NCI-H460 (cell line): Measurements from ENCODE around the gene SCGB3A1. TPM values are rescaled to one million over a fixed set of nuclear protein-coding genes. Genes with fewer than 3 reads are reported as not detected.

Experiments used
- DNase-seq: peaks from one replicate; pipeline ENCODE4 v3.0.0-alpha.2; 2016; ENCODE audit warnings: low read depth; ENCODE audit errors: extremely low read depth
- polyA plus RNA-seq: library from polyadenylated mRNA; depleted of rRNA; stranded (reverse); fragments of >200 nt; gene quantifications from 2 replicates; pipeline ENCODE4 v1.2.3, GENCODE V29; 2014; cell fraction: nucleus; rRNA removed
- total RNA-seq: library from RNA; depleted of rRNA; stranded (reverse); fragments of >200 nt; shearing (Covaris generic); gene quantifications from 2 replicates; pipeline ENCODE4 v1.2.3, GENCODE V29; 2014; rRNA removed

The SCGB3A1 gene, protein sequence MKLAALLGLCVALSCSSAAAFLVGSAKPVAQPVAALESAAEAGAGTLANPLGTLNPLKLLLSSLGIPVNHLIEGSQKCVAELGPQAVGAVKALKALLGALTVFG
- total RNA-seq = not detected in 2 replicates
- polyA plus RNA-seq = not detected in 2 replicates

DNA sequence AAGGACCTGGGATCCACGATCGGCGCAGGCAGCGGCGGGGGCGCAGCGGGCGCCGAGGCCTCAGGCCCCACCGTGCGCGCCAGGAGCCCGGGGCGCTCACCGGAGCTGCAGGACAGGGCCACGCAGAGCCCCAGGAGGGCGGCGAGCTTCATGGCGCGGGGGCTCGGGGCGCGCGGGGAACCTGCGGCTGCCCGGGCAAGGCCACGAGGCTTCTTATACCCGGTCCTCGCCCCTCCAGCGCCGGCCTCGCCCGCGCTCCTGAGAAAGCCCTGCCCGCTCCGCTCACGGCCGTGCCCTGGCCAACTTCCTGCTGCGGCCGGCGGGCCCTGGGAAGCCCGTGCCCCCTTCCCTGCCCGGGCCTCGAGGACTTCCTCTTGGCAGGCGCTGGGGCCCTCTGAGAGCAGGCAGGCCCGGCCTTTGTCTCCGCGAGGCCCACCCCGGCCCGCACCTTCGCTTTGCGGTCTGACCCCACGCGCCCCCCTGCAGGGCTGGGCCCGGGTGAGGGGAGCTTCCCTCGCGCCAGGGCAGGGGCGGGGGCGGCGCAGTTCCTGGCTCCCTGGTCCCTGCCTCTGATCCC lies at the start of gene SCGB3A1:
SCGB3A1 (minus strand) TSS at position 189 of the 577 bp plus-strand sequence; CDS start at position 152, 37 bp downstream.
- no peak for DNase-seq

DNA sequence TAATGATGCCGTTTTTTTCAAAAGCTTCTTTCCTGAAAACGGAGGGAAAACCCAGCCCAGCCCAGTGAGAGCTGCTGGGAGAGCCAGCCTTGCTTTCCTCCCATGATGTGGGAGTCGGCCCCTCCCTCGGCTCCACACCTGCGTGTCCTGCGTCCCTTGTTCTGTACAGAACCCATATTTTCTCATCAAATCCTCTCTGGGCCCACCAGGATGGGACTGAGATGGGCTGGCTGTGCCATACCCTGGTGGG lies 49.2 kb upstream of the SCGB3A1 start:
- DNase-seq = no peak

DNA sequence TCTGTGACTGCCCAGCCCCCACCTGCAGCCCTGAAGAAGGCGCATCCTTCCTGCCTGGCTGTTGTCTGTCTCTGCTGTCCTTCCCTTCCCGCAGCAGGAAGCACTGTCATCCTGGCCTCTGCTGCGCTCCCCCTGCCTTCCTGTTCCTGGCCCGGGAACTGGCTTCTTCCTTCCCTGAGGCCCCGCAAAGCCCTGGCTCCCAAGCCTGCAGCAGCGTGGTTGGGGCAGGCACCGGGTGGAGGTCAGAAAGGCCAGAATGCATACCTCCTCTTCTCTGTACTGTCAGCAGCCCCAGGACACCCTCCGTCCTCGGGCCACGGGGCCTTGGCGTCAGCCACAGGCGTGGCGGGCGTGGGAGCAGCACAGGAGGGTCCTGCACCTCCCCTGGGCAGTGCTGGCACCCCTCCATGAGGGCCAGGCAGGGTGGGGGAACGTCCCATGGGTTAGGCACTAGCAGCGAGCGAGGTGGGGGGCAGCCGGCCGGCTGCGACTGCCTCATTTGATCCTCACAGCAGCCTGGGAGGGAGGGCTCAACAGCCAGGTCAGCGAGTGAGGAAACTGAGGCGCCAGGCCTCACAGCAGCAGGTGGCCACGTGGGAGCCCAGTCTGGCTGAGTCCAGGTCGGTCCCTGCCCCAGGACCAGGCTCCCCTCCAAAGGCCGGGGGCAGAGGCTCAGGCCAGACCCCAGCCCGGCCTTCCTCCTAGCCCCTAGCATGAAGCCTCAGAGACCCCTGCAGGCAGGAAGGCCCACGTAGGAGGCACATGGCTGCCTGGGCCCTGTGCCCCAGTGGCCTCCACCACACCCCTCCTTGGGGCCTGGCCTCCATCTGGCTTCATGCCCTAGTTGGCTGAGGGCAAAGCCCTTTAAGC lies 48.7 kb upstream of the SCGB3A1 start:
- DNase-seq = no peak

DNA sequence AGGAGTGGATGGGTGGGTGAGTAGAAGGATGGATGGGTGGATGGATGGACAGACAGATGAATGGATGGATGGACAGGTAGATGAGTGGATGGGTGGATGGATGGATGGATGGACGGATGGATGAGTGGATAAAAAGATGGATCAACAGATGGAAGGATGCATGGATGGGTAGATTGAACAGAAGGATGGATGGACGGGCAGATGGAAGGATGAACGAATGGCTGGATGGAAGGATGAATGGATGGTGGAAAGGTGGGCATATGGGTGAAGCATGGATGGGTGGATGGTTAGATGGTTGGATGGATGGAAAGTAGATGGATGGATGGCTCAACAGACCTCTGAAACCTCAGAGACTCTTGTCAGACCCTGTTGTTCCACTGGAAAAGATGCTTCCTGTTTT lies 48.0 kb upstream of the SCGB3A1 start:
- no peak for DNase-seq

DNA sequence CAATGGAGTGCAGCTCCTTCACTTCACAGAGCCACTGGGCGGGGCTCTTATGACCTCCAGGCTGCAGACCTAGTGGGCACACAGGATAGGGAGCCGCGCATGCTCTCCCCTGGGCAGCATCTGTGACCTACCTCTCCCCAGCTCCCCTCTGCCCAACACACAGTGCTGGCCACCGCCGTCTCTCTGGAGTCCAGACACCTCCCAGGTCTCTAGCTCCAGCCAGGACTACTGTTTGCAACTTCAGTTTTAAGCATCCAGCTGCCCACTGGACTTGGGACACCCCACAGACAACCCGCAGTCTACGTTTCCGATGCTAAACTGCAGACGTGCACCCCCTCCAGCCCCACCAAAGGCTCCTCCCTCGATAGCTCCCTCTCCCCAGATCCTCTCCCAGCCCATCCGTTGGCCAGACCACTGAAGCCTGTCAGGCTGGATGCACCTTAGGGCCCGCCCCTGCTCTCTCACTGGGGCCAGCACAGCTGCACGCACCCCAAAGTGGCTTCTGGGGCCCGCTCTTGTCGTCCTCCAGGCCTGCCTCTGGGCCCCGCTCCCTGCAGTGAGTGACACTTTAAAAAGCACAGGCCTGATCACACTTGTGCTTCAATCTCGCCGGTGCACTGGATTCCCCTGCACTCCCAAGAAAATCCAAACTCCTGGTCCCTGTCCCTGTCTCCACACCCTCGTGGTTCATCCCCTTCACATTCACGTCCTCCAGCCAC lies 46.8 kb upstream of the SCGB3A1 start:
- DNase-seq = no peak

DNA sequence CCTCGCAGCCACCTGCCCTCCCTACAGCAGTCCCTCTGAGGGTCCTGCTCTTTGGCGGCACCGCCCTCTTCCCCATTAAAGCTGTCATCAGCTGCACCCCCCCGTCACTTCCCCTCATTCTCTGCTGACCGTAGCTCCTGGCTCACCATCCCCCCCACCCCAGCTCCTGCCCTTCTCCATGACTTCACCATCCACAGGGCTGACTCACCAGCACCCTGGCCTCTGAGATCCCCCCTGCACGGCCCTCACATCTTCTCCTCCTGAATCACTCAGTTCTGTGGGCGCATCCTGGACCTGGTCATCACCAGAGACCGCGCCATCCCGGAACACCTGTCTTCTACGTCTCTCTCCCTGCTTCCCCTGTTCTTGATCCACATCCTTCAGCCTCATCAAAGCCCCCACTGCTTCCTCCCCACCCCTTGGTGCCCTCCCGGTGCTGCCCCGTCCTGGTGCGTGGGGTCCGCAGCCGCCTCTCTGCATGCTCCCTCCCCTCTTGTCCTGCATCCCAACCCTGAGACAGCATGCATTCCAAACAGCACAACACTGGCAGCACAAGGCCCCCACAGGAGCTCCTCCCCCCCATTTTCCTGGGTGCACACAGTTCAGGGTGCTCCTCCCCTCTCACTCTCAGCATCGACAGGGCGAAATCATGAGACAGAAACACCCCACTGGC lies 45.2 kb upstream of the SCGB3A1 start:
- no peak for DNase-seq

DNA sequence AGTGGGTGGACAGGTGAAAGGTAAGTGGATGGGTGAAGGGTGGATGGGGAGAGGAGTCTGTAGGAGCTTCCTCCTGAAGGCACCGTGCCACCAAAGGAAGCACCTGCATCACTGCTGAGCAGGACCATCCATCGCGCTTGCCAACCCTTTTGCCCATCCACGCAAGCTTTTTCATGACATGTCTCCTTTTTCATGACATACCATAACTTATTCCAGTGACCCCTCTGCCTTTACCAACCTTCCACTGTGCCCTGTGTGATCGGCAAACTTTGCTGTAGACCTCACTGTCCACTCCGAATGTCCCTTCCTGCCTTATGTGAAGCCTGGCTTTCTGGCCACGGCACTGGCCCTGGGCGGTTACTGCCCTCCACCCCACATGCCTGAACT lies 44.7 kb upstream of the SCGB3A1 start:
- no peak for DNase-seq

DNA sequence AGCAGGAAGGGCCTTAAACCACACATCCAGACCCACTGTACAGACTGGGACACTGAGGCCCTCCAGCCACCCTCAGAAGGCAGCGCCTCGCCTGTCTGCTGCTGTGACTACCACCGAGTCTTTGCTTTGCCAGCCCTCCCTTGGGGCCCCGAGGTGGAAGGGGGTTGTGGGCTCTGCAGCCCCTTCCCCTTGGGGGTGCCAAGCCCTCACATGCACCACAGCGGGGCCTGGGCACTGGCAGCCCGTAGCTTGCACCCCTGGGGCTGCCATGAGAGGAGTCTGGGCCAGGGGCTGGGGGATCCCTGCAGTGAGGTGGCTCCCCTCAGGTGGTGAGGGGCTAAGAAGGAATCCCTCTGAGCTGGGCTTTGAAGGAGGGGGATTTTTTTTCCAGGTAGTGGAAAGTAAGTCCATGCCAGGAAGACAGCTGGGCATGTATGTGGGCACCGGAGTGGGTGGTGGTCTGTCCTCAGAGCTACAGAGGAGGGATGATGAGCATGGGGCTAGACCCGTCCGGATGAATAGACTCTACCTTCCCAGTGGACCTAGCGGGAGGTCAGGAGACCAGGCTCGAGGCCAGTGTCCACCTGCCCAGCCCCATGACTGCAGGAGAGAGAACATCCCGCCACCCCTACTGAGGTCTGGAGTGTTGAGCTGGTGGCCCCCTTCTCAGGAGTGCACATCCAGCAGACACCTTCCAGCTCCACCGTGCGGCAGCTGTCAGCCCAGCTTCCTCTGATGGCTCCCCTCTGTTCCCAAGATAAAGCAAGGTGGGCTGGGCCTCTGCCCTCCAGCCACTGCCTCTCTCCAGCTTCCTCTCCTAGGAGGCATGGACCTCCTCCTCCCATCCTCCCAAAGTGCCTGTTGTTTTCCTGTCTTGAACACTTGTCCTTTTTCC lies 42.2 kb upstream of the SCGB3A1 start:
- DNase-seq = no peak

DNA sequence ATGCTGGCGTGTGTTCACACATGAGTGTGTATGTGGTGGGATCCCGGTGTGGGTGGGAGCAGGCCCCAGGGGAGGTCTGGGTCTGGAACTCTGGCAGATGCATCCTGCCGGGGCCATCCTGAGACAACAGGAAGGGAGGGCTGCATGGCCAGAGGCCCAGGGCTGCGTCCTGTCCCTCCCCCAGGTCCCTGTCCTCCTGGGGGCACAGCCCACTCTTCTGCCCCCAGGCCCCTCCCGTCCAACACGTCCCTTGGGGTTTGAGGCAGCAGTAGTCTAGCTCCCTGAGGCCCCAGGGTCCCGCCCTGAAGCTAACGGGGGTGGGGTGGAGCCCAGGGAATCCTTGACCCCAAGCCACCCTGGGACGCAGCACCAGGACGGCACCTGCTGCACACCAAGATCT lies 41.5 kb upstream of the SCGB3A1 start:
- DNase-seq = no peak

DNA sequence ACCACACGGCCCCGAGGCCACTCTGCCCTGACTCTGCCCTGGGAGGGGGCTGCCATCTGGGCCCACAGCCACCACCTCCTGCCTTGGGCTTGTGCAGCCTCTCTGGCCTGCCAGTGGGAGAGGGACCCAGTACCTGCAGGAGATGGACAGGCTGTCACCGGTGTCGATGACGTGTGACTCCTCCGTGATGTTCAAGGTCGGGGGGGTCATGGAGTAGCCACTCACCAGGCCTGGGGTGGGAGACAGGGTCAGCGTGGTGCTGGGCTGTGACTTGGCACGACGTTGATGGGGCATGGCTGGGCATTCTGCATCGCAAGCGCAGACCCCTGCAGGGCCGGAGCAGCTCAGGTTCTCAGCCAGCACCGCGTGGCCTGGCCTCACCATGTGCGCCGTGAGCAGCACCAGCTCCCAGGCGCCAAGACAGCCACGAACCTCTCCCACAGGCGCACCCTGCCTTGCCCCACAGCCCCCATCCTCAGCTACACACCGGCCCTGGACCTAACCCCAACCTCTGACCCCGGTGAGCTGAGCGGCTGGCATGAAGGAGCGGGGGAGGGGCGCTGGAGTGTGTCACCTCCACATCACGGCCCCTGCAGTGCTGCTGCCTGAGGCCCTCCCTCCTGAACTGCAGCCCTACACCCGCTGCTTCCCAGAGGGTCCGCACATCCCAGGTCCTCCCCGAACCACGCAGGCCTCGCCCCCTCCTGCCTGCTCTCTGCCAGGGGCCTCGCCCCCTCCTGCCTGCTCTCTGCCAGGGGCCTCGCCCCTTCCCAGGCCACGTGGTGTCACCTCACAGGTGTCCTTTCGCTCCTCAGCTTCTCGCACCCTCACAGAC lies 40.5 kb upstream of the SCGB3A1 start:
- no peak for DNase-seq

DNA sequence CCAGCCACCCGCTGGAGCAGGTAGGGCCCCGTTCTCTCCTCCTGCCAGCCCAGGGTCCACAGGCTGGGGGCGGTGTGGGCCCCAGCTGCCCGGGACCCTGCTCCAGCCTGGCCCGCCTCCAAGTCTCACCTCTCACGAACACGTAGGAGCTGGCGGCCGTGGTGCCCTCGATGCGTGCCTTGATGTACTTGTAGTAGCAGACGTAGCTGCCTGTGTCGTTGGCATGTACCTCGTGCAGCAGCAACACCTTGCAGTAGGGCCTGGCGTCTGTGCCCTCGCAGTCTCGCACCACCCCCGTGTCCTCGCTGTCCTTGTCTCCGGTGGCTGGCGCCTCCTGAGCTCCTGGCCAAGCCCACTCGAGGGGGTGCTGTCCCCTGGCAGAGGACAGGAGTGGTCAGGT lies 39.1 kb upstream of the SCGB3A1 start:
- DNase-seq = no peak

DNA sequence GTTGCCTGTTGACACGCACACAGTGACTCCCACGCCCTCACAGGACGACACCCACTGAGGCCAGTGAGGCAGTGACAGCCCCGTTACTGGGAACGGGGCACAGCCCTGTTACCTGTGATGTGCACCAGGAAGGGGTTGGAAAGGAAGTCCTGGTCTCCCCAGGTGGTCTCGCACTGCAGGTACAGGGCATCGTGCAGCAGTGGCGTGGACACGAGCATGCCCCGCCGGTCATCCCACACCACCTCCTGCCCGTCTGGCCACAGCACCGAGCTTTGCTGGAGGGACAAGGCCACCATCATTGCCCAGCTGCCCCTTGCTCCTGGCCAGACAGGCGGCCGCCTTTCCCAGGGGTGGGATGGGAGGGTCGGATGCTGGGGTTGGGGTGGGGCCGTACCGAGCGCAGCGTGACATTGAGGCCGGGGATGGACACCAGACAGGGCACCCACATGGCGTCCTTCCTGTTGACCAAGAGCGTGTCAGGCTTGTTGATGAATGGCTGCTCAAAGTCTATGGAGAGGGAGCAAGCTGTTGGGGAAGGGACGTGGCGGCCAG lies 38.6 kb upstream of the SCGB3A1 start:
- DNase-seq = no peak

DNA sequence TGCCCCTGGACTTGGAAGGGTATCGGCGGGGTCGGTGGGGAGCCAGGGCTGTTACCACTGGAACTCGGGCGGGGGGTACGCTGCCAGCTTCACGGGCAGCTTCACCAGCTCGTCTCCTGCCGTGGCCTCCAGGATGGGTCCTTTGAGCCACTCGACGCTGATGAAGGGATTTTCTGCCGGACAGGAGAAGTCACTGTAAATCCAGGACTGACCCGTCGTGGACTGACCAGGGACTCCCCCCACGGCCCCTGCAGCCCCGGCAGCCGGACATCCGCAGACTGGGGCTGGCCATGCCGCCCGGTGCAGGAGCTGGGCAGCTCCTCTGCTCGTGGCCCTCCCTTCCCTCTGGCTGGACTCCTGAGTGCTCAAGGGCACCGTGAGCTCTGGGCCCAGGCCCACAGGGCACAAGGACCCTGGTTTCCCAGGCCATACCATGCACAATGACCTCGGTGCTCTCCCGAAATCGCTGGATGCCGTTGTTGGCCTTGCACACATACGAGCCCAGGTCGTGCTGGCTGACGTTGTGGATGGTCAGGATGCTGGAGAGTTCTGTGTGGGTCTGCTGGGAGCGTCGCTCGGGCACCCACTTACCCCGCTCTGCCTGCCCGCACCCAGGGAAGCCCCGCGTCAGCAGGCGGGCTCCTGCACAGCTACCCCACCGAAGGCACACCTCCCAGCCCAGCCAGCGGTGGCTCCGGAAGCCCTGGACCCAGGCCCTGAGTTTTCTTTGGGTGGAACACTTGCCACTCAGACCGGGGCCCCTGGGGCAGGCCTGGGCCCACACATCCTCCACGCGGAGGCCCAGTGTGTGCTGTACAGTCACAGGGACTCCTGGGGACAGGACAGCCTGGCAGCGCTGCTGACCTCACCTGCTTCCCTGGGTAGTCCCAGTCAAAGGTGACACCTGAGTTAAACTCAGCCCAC lies 37.8 kb upstream of the SCGB3A1 start:
- DNase-seq = no peak

DNA sequence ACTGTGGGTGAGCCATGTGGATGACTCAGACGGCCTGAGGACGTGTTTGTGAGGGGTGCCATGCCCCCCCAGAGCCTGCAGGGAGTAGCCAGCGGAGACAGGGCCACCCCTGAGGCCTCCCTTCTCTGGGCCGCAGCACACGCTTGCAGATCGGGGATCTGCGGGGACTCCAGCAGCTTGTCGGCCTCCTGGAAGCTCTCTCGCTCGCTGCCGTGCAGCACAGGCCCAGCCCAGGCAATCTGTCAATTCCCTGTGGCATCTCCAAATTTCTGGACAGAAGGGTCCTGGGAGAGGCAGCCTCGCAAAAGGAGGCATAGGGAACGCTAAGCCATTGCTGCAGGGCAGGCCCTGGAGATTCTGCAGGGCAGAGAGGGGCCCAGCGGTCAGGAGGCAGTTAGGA lies 36.9 kb upstream of the SCGB3A1 start:
- no peak for DNase-seq

DNA sequence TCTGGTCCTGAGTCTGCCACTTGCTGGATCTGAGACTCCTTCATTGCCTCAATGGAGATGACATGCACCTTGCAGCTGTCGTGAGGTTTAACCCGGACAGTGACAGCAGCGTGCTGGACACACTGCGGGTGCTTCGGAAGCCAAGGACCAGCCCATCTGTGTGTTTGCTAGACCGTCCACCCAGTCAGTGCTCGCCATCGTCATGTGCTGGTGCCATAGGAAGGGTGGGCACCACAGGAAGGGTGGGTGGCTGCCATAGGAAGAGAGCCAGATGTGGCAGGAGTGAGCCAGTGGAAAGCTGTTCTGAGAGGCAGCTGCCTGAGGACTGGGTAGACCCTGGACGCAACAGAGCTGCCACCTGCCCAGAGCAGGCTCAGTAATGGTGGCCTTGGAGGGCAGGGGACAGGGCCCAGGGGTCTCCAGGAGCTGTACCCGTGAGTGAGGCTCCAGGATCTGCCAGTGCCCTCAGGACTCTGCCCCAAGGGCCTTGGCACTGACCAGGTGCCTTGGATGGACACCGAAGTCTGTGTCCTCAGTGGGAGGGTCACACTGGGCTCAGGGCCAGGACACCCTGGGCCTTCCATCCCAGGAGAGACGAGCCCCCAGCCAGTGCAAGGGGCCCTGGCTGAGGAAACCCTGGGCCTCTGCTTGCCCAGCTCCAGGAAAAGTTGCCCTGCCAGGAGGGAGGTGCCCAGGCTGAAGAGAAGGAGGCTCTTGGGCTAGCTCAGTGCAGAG lies 36.3 kb upstream of the SCGB3A1 start:
- DNase-seq = no peak

DNA sequence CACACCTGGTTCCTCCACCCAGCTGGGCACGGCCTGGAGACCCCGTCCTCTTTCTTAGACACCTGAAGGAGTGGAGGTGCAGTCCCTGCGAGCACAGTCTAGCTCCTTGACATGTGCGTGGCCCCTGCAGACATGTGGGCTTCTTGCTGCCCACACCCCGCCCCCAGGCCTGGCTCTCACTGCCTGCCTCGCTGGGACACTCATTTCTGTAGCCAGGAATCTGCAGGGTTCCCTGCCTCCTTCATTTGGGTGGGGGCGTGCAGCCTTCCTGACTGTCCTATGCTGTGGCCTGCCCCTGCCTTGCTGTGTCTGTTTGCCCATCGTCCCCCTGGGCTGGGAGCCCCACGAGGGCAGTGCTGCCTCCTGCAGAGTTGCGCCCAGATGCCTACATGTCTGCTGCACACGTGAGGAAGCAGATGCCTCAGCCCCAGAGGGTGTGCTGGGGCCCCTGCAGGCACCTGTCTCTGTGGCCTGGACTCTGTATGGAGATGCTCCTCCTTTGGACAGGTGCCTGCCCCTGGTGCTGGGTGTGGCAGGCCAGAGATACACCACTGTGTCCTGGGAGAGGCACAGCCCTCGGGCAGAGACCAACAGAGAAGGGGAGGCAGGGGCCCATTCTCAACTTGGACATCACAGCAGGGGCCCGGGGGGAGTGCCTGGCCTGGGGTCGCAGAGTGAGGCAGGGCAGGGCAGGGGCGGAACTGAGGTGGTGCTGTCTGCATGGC lies 35.5 kb upstream of the SCGB3A1 start:
- DNase-seq = no peak
